Measurements from ENCODE around the gene FMNL2.

Gene FMNL2

DNA sequence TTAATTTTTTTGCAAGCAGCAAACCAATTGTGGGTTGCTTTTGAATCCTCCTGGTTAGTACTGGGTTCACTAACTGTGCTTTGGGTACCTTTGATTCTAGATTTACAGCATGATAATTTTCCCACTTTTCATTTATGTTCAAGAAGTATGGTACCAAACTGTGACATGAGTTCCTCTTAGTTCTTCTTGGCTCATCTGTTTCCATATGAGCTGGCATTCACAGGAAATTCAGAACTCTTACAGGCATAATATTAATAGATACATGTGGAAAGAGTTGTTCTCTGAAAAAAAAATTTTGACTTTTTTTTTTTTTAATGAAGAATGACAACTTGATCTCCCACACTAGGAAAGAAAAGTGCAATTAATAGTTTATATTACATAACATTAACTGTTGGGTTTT lies 59.4 kb downstream of the FMNL2 start (continued):
- TF ChIP-seq, protein P1, sequence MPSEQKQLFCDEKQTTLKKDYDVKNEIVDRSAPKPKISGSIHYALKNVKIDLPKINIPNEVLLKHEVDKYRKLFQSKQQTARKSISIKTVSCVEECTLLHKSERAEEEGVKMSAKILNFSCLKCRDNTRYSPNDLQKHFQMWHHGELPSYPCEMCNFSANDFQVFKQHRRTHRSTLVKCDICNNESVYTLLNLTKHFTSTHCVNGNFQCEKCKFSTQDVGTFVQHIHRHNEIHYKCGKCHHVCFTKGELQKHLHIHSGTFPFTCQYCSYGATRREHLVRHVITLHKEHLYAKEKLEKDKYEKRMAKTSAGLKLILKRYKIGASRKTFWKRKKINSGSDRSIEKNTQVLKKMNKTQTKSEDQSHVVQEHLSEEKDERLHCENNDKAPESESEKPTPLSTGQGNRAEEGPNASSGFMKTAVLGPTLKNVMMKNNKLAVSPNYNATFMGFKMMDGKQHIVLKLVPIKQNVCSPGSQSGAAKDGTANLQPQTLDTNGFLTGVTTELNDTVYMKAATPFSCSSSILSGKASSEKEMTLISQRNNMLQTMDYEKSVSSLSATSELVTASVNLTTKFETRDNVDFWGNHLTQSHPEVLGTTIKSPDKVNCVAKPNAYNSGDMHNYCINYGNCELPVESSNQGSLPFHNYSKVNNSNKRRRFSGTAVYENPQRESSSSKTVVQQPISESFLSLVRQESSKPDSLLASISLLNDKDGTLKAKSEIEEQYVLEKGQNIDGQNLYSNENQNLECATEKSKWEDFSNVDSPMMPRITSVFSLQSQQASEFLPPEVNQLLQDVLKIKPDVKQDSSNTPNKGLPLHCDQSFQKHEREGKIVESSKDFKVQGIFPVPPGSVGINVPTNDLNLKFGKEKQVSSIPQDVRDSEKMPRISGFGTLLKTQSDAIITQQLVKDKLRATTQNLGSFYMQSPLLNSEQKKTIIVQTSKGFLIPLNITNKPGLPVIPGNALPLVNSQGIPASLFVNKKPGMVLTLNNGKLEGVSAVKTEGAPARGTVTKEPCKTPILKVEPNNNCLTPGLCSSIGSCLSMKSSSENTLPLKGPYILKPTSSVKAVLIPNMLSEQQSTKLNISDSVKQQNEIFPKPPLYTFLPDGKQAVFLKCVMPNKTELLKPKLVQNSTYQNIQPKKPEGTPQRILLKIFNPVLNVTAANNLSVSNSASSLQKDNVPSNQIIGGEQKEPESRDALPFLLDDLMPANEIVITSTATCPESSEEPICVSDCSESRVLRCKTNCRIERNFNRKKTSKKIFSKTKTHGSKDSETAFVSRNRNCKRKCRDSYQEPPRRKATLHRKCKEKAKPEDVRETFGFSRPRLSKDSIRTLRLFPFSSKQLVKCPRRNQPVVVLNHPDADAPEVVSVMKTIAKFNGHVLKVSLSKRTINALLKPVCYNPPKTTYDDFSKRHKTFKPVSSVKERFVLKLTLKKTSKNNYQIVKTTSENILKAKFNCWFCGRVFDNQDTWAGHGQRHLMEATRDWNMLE (tag by site-specific recombination; conservative IDR thresholded peaks at IDR 0.05; ENCODE audit: low read depth): no peak
- TF ChIP-seq, protein P2, sequence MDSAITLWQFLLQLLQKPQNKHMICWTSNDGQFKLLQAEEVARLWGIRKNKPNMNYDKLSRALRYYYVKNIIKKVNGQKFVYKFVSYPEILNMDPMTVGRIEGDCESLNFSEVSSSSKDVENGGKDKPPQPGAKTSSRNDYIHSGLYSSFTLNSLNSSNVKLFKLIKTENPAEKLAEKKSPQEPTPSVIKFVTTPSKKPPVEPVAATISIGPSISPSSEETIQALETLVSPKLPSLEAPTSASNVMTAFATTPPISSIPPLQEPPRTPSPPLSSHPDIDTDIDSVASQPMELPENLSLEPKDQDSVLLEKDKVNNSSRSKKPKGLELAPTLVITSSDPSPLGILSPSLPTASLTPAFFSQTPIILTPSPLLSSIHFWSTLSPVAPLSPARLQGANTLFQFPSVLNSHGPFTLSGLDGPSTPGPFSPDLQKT (IDR thresholded peaks at IDR 0.05; ENCODE audit: borderline replicate concordance, low read depth, low read length): no peak
- TF ChIP-seq, protein P3, sequence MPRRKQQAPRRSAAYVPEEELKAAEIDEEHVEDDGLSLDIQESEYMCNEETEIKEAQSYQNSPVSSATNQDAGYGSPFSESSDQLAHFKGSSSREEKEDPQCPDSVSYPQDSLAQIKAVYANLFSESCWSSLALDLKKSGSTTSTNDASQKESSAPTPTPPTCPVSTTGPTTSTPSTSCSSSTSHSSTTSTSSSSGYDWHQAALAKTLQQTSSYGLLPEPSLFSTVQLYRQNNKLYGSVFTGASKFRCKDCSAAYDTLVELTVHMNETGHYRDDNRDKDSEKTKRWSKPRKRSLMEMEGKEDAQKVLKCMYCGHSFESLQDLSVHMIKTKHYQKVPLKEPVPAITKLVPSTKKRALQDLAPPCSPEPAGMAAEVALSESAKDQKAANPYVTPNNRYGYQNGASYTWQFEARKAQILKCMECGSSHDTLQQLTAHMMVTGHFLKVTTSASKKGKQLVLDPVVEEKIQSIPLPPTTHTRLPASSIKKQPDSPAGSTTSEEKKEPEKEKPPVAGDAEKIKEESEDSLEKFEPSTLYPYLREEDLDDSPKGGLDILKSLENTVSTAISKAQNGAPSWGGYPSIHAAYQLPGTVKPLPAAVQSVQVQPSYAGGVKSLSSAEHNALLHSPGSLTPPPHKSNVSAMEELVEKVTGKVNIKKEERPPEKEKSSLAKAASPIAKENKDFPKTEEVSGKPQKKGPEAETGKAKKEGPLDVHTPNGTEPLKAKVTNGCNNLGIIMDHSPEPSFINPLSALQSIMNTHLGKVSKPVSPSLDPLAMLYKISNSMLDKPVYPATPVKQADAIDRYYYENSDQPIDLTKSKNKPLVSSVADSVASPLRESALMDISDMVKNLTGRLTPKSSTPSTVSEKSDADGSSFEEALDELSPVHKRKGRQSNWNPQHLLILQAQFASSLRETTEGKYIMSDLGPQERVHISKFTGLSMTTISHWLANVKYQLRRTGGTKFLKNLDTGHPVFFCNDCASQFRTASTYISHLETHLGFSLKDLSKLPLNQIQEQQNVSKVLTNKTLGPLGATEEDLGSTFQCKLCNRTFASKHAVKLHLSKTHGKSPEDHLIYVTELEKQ (tag by site-specific recombination; IDR thresholded peaks at IDR 0.05; ENCODE audit: borderline replicate concordance): no peak

DNA sequence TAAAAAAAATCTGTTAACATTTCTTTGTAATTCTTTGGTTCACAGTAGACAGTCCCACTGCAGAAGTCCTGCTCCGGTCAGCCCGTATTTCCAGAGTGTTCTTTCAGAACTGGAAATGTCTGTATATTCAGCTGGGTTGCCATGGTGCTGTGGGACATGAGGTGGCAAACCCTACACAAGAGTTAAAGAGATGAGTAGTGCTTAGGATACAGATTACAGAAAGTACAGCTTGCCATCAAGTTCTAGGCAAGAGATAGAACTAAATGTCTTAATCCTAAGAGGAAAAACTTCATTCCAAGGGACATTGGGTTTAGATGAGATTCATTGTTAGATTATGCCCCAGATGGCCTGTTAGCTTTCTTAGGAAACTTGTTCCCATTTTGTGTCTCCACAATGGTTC lies 60.1 kb downstream of the FMNL2 start:
- H3K4me1 ChIP-seq (ENCODE audit: control insufficient read depth, insufficient read depth, low read length): peaks cover 3% of the 10 kb centered on the region; the same call in 1 of the 2 replicates

DNA sequence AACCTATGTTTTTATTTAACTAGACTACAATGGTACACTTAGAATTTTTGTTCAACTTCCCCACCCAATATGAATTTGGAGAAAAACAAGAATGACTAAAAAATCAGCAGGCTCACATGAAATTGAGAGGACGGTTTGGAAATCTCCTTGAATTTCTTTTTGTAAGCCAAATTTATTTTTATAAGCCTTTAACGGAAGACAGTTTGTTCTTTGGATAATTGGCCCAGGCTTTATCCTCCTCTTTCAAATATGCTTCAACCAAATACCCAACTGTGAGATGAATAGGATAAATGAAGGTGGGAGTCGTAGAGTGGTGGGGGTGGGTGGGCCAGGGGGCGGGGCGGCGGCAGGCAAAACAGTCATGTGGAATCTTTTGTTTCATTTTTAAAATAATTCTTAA lies 60.6 kb downstream of the FMNL2 start:
- H3K4me1 ChIP-seq (ENCODE audit: control insufficient read depth, insufficient read depth, low read length): peaks cover 3% of the 10 kb centered on the region; the same call in 1 of the 2 replicates
- ChIA-PET POLR2A (no interaction called here), CTCF (interaction anchor here (0.6 to 1.3 kb wide), 3 partner anchors 10 to 241 kb away, joined by 3 to 4 read pairs (median 3); no protein-coding TSS in a partner anchor)
- no peak overlapping the region for H3K27ac ChIP-seq (ENCODE audit: extremely low read depth, low read depth, low read length)
- H3K4me3 ChIP-seq (ENCODE audit: low read depth, low read length): no peak overlapping the region
- no peak for TF ChIP-seq ZNF341 (tag by site-specific recombination; IDR thresholded peaks at IDR 0.05; ENCODE audit: low read depth)
- TF ChIP-seq KLF8 (tag by site-specific recombination; IDR thresholded peaks at IDR 0.05): no peak
- TF ChIP-seq ZNF175 (tag by site-specific recombination; IDR thresholded peaks at IDR 0.05): no peak
- TF ChIP-seq ZNF121 (tag by site-specific recombination; IDR thresholded peaks at IDR 0.05): no peak
- TF ChIP-seq ZNF211 (tag by site-specific recombination; IDR thresholded peaks at IDR 0.05; ENCODE audit: low read depth): no peak
- TF ChIP-seq ZNF23 (tag by site-specific recombination; IDR thresholded peaks at IDR 0.05; ENCODE audit: borderline replicate concordance): no peak
- no peaks in the 10 kb centered on the region for H3K36me3 ChIP-seq (ENCODE audit: control insufficient read depth in 2 of 2, insufficient read depth in 1 of 2, low read length in 2 of 2)
- H3K9me3 ChIP-seq (ENCODE audit: control insufficient read depth, insufficient read depth, low read depth, low read length): no peaks in the 10 kb centered on the region

More for the DNA sequence above, 60.1 kb downstream of the FMNL2 start:
- Histone ChIP-seq H3K9me3 (ENCODE audit: control insufficient read depth, insufficient read depth, low read depth, low read length) (no peaks in the 10 kb centered on the region), H3K27ac (ENCODE audit: extremely low read depth, low read depth, low read length) (no peak overlapping the region), H3K36me3 (ENCODE audit: control insufficient read depth in 2 of 2, insufficient read depth in 1 of 2, low read length in 2 of 2) (no peaks in the 10 kb centered on the region), H3K4me3 (ENCODE audit: low read depth, low read length) (no peak overlapping the region)
- TF ChIP-seq, protein P4, sequence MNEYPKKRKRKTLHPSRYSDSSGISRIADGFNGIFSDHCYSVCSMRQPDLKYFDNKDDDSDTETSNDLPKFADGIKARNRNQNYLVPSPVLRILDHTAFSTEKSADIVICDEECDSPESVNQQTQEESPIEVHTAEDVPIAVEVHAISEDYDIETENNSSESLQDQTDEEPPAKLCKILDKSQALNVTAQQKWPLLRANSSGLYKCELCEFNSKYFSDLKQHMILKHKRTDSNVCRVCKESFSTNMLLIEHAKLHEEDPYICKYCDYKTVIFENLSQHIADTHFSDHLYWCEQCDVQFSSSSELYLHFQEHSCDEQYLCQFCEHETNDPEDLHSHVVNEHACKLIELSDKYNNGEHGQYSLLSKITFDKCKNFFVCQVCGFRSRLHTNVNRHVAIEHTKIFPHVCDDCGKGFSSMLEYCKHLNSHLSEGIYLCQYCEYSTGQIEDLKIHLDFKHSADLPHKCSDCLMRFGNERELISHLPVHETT (tag by site-specific recombination; IDR thresholded peaks at IDR 0.05): no peak
- ChIA-PET CTCF (interaction anchor here (0.5 to 1.3 kb wide), 4 partner anchors 10 to 241 kb away, joined by 3 to 4 read pairs (median 3); no protein-coding TSS in a partner anchor), POLR2A (no interaction called here)

All from HEK293 (cell line).